Uterus (tissue), 2 donors: ENCODE results near the gene LACTB.

ENCODE experiments used
- CTCF ChIP-seq, 4 experiments: fragments of 200-600 bp in 2 of 4; fragments of 450-650 bp in 2 of 4; sonication (generic) in 2 of 4; IDR thresholded peaks; one replicate each; pipeline ENCODE4 v1.5.1; 2016 to 2019; ENCODE audit warnings: antibody characterized with exemption in 4 of 4, mild to moderate bottlenecking in 2 of 4, moderate library complexity in 1 of 4
- POLR2A ChIP-seq, 2 donors: fragments of 450-650 bp; IDR thresholded peaks; one replicate each; pipeline ENCODE4 v1.6.1; 2016; ENCODE audit warnings: antibody characterized with exemption in 2 of 2, mild to moderate bottlenecking in 1 of 2, moderate library complexity in 1 of 2

GRCh38 chr15:63155486-63155885 is 33.8 kb downstream of the LACTB start:
- no peak for TF ChIP-seq CTCF (IDR thresholded peaks at IDR 0.05)
- TF ChIP-seq POLR2A (IDR thresholded peaks at IDR 0.05), result no peak
